Ramos (cell line): ENCODE data around the gene NUDT3.
"Not testable (repeated sequence)": the region's sequence is repeated elsewhere in the genome, so short reads cannot be mapped to it uniquely, and the experiment has no call there.

Experiments
- in situ Hi-C: fragments of 300-500 bp; cut with MboI; formaldehyde crosslinking; loops from one replicate; pipeline ENCODE4 v1.14.3; 2022; ENCODE audit warnings: low sequenced_read_pairs; ENCODE audit not compliant: unreplicated experiment

NUDT3 gene

DNA sequence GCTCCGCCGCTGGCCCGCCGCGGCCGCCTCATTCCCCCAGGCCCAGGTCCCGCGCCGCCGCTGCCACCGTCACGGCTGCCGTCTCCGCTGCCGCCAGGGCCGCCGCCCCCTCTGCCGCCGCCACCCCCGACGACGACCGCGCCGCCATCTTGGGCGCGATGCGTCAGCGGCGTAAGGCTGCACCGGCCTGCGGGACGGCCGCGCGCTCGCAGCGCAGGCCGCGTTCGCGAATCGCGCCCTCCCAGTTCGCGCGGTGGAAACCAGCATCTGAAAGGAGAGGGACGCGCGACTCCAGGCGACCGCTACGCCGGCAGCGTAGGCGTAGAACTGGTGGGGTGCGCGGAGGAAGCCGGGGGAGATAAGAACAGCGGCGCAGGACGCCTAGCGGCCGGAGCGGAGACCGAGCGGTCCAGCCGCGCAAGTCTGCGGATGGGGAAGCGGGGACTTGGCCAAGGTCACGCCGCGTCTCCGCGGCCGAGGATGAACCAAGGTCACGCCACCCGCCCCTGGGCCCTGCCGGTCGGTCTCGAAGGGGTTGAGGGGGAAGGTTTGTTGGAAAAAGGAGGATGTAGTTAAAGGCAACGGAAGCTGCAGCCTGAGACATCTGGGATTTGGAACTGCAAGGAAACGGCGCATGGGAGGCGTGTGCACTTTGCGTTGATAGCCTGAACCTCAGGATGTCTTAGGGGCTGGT is at the start of gene NUDT3:
Gene NUDT3, minus strand, starts transcription at position 173 of the 694 bp plus-strand sequence. CDS start 307 bp downstream, outside the sequence.
- in situ Hi-C loops: no loop called here

DNA sequence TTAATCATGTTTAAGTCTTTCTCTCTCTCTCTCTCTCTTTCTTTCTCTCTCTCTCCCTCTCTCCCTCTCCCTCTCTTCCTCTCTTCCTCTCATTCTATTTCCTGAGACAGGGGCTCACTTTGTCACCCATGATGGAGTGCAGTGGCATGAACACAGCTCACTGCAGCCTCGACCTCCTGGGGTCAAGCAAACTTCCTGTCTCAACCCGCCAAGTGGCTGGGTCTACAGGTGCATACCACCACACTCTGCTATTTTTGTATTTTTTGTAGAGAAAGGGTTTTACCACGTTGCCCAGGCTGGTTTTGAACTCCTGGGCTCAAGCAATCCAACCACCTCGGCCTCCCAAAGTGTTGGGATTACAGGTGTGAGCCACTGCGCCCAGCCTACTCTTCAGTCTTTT is 49.1 kb upstream of the NUDT3 start:
- in situ Hi-C loops: no loop called here

DNA sequence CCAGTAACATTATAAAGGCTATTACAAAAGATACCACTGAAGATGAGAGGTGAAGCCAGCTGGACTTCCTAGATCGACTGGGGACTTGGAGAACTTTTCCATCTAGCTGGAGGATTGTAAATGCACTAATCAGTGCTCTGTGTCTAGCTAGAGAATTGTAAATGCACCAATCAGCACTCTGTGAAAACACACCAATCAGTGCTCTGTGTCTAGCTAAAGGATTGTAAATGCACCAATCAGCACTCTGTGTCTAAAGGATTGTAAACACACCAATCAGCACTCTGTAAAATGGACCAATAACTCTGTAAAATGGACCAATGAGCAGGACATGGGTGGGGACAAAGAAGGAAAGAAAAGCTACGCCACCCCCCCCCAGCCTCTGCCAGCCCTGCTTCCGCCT is 47.0 kb upstream of the NUDT3 start:
- in situ Hi-C loops: no loop called here

DNA sequence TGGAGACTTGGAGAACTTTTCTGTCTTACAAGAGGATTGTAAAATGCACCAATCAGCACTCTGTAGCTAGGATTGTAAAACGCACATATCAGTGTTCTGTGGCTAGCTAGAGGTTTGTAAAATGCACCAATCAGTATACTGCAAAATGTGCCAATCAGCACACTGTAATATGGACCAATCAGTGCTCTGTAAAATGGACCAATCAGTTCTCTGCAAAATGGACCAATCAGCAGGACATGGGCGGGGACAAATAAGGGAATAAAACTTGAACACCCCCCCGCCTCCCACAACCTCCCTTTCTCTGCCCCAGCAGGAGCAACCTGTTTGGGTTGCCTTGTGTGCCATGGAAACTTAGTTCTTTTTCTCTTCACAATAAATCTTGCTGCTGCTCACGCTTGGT is 46.2 kb upstream of the NUDT3 start:
- in situ Hi-C loops: no loop called here

DNA sequence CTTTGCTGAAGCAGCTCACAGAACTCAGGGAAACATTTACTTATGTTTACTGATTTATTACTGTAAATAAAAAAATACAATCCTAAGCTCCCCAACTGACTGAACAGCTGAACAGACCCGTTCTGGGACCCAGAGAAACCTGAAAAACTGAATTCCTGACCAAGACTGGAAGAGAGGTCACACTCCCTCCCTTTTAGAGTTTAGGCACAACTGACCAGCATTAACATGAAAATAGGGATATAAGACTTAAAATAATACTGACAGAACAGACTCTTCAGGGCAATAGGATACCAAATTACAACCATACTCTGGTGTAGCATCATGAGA is 45.1 kb upstream of the NUDT3 start:
- in situ Hi-C loops: no loop called here

DNA sequence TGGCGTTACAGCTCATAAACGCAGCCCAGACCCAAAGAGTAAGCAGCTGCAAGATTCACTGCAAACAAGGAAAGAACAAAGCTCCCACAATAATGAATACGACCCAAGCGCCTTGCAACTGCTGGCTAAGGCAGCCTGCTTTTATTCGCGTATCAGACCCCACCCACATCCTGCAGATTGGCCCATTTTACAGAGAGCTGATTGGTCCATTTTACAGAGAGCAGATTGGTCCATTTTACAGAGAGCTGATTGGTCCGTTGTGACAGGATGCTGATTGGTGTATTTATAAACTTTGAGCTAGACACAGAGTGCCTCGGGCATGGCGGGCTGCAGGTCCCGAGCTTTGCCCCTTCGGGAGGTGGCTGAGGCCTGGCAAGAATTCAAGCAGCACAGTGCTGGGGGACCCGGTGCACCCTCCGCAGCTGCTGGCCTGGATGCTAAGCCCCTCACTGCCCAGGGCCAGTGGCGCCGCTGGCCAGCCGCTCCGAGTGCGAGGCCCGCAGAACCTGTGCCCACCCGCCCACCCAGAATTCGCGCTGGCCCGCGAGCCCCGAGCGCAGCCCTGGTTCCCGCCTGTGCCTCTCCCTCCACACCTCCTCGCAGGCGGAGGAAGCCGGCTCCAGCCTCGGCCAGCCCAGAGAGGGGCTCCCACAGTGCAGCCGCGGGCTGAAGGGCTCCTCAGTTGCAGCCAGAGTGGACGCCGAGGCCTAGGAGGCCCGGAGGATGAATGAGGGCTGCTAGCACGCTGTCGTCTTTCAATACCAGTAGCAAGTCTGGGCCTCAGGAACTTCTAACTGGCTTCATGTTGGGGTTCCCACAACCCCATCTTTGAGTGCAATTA is 44.6 kb upstream of the NUDT3 start:
- in situ Hi-C loops: no loop called here

DNA sequence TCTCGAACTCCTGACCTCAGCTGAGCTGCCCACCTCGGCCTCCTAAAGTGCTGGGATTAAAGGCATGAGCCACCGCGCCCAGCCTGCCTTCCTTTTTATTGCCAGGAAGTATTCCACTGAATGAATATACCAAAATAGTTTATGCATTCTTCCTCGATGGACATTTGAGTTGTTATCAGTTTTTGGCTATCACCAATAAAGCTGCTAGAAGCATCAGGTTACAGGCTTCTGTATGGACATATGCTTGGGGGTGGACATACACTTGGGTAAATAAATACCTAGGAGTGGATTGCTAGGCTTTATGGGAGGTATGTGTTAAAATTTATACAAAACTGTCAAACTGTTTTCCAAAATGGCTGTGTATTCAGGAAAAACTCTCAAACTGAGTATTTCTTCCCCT is 43.4 kb upstream of the NUDT3 start:
- in situ Hi-C loops: no loop called here

DNA sequence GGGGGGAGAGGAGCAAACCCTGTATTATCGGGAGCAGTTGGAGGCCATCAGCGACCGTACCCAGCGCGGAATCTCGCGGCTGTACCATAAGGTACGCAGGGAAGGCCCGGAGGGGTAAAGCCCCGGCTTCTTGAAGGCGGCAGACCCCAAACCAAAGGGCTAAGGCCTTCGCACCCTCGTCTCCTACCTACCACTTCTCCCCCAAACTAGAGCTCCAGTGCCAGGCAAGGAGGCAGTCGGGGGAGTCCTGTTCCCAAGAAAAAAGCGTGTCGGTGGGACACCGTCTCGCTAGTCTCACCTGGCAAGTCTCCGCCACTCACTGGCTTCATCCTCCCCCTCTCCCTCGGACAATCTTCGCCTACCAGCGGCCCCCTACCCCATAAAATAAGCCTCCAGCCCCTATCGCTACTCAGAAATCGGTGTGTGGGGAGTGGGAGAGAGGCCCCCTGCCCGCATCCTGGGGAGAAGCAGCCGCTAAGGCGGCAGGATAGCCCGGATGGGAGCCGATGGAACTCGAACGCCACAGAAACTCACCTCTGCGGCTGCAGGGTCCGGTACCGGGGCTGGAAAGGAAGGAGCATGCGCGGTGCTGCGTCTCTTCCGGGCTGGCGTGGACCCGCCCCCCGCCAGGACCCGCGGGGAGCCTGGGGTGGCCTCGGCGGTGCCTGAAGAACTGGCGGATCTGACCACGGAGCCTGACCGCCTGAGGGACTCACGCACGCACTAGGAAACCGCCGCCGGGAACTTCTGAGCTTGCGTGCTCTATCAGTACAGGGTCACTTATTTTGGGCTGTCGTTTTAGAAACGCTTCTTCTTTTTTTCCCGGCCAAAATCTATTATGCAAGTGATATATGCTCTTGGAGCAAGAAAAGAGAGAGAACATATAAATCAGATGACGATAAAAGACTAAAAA is 33.3 kb upstream of the NUDT3 start, which contains the start of gene RPS10:
Gene RPS10, minus strand, starts transcription at position 572 of the 913 bp plus-strand sequence. CDS start 848 bp downstream, outside the sequence.
- in situ Hi-C loops: loop anchor here (10.0 kb wide), 1 partner anchor 181 kb away; the partner anchor contains the start of gene SMIM29

DNA sequence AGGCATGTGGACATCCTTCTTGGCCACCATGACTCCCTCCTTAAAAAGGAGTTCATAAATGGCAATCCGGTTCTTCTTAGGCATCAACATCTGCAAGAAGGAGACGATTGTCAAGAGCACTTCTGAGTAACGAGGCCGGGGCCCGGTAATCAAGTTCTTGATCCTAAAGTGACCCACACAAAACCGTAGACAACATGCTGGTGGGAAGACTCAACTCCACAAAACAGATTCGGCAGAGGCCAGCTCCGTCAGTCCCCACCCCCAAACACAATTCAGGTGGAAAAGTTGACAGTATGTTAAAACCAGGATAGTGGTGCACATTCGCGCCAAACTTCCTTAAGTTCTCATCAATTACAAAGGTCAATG is 32.6 kb upstream of the NUDT3 start:
- in situ Hi-C loops: loop anchor here (10.0 kb wide), 1 partner anchor 180 kb away; the partner anchor contains the start of gene SMIM29

DNA sequence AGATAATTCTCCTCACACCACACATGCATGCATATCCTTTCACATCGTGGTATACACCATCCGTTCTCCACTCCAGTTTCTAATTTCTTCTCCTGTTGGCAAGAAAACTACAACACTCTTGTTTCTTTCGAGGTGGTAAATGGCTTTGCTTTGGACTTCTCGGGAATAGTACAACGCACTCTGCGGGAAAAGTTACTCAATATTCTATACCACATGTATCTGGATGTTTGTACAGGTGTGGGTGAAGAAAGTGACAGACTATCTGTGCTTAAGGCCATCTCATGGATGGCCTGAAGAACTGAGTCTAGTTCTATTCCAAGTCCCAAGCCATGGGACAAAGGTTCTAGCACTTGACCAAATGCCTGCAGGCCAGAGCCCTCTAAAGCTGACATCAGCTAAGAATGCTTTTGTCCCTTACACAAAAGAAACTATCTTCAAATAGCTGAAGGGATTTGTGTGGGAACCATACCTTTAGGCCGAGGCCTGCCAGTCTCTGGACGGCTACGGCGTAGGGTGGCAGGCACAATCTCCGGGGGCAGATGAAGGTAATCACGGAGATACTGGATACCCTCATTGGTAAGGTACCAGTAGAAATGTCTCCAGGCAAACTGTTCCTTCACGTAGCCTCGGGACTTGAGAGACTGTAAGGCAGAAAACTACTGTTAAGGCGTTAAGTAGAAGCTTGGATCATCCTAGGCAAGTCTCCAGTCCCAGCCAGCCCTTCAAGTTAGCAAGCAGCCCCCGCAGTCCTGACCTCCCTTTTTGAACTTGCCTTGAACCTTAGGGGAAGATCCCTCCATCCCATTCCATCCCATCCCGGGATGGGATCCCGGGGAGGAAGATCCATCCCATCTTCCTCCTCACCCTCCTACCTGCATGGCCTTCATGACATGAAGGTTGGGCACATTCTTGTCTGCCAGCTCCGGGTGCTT is 32.0 kb upstream of the NUDT3 start:
- in situ Hi-C loops: loop anchor here (10.0 kb wide), 1 partner anchor 180 kb away; the partner anchor contains the start of gene SMIM29

DNA sequence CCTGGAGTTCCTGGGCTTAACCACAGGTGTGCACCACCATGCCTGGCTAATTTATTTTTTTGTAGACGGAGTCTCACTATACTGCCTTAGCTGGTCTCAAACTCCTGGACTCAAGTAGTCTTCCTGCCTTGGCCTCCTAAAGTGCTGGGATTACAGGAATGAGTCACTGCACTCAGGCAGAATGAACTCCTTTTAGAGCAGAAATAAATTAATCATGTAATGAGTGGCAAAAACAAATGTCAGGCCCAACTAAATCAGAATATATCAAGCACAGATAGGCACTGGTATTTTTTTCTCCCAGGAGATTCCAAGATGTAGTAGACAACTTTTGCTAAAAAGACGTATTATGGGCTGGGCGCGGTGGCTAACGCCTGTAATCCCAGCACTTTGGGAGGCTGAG is 30.8 kb upstream of the NUDT3 start:
- in situ Hi-C loops: loop anchor here (10.0 kb wide), 1 partner anchor 178 kb away; the partner anchor contains the start of gene SMIM29

DNA sequence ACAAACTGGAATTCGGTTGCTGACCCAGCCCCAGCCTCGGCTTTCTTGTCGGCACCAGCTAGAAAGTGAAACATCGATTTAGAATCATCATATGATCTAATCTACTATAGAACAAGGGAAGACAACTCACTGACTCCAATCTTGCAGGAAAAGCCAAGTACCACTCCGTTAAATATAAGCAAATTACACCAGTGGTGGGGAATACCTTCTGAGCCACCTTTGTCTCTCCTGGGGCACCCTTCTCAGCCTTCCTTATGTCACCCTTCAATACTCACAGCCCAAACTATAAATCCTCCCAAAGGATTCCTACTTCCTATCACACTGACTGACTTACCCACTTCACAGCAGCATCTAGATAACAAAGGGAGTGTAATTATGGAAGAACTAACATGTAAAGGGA is 25.9 kb upstream of the NUDT3 start:
- in situ Hi-C loops: no loop called here

DNA sequence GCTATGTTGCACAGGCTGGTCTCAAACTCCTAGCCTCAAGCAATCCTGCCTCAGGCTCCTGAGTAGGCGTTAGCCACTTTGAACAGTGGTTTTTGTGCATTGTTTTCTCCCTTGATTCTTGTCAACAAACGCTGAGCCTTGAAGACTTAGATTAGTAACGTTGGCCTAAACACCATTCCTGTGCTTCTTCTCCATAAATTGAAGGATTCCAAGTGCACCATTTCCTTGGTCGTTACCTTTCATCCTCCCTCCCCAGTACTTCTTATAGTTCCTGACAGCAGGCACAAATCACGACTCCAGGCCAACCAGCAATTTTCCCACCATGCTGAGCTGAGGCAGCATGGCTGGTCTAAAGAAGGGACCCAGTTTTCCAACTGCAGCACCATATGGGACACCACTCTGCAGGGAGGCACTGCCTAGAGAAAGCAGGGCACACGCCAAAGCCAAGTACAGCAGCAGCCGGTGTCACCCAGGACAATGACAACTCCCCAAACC is 24.5 kb upstream of the NUDT3 start:
- in situ Hi-C loops: no loop called here

DNA sequence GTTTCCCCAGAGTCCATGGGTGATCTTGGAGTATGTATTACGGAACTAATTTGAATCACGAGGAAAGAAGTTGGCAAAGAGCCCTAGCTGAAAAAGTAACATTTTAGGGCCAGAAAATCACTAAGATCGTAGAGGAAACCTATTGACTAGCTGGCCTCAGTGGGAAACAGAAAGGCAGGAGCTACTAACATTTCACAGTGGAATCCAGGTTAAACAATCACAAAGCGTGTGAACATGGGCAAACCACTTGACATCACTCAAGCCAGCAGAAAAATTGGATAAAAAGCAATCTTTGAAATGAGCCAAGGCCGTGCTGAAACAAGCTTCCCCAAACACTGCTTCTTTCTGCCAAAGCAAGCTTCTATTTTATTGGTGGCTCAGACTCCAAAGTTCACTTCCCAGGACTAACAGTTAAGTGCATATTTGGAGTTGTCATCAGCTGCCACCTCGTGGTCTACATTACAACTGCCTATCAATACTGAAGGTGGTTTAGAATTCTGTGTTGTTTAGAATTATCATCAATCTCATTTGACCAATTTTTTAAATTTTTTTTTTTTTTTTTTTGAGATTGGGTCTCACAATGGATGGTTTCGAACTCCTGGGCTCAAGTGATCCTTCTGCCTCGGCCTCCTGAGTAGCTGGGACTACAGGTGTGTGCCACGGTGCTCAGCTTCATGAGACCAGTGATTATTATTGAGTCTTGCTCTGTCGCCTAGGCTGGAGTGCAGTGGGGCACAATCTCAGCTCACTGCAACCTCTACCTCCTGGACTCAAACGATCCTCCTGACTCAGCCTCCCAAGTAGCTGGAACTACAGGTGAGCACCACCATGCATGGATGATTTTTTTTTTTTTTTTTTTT is 22.8 kb upstream of the NUDT3 start:
- in situ Hi-C loops: no loop called here

DNA sequence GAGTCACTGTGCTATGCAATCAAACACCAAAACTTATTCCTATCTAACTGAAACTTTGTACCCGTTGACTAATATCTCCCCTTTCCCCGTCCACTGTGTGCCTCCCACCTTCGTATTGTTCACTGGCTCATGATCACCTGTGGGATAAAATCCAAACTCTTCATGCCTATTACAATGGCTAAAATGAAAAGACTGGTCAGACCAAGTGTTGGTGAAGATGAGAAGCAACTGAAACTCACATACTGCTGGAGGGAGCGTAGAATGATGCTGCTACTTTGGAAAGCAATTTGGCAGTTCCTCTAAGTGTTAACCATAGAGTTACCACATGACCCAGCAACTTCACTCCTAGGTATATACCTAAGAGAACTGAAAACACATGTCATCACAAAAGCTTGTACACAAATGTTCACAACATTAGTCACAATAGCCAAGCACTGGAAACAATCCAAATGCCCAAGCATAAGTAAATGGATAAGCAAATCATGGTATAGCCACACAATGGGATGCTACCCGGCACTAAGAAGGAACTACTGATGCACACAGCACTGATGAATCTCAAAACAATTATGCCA is 20.3 kb upstream of the NUDT3 start:
- in situ Hi-C loops: no loop called here

DNA sequence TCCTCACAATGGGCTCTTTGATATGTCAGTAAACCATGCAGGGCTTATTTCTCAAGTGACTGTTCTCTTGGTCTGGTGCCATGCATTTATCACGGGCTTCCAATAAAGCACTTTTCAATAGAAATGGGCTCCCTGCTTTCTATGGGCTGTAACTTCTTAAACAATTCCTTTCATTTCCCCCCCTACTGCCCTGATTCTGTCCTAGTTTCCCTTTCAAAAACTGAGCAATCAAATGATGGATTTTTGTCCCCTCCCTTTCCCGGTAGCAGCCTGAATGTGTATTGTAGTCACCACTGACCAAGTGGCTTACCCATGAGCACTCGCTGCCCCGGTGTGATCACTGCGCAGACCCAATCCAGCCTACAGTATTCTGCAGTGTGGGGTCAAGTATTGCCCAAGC is 19.5 kb upstream of the NUDT3 start:
- in situ Hi-C loops: no loop called here

DNA sequence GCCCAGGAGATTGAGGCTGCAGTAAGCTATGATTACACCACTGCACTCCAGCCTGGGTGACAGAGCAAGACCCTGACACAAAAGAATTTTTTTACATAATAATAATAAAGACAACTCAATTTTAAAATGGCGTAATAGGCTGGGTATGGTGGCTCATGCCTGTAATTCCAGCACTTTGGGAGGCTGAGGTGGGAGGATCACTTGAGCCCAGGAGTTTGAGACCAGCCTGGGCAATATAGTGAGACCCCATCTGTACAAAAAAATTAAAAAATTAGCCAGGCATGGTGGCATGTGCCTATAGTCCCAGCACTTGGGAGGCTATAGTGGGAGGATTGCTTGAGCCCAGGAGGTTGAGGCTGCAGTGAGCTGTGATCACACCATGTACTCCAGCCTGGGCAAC is 15.4 kb upstream of the NUDT3 start:
- in situ Hi-C loops: not testable (repeated sequence)

DNA sequence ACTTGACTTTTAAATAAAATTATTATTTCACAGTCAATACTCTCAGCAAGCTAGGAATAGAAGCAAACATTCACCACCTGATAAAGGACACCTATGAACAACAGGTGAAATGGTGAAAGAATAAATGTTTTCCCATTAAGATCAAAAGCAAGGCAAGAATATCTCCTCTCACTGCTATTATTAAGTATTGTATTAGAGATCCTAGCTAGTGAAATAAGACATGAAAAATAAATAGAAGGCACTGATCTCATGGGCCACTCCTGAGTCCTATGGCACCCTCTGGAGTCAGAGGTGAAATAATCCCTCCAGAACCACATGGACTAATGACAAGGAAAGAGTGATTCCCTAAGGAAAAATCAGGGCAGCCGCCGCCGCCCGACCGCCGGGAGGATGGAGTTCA is 4.0 kb upstream of the NUDT3 start:
- in situ Hi-C loops: no loop called here
